ENCODE results near the gene MTCL1. TPM values are rescaled to one million over a fixed set of nuclear protein-coding genes. Genes with fewer than 3 reads are reported as not detected.

The MTCL1 gene
- total RNA-seq, 1 experiment from 2014 or later: 3.8 TPM

GRCh38 chr18:8808001-8808400, 102.6 kb downstream of the MTCL1 start:
- in situ Hi-C loops (cut with HindIII; ENCODE audit: low pct_unique_long_range_greater_than_20kb, low sequenced_read_pairs): no loop called here
- DNase-seq (ENCODE audit: low read depth, low spot score): no peak

GRCh38 chr18:8809514-8809913, 104.2 kb downstream of the MTCL1 start:
- no peak for DNase-seq (ENCODE audit: low read depth, low spot score)
- in situ Hi-C loops (cut with HindIII; ENCODE audit: low pct_unique_long_range_greater_than_20kb, low sequenced_read_pairs): no loop called here

GRCh38 chr18:8810157-8810556, 104.8 kb downstream of the MTCL1 start:
- DNase-seq (ENCODE audit: low read depth, low spot score): no peak
- in situ Hi-C loops (cut with HindIII; ENCODE audit: low pct_unique_long_range_greater_than_20kb, low sequenced_read_pairs): no loop called here

- in situ Hi-C loops (cut with HindIII; ENCODE audit: low pct_unique_long_range_greater_than_20kb, low sequenced_read_pairs): no loop called here
- DNase-seq (ENCODE audit: low read depth, low spot score): no peak
Measured at GRCh38 chr18:8811115-8811514, 105.8 kb downstream of the MTCL1 start.

- DNase-seq (ENCODE audit: low read depth, low spot score): no peak
- in situ Hi-C loops (cut with HindIII; ENCODE audit: low pct_unique_long_range_greater_than_20kb, low sequenced_read_pairs): no loop called here
Measured at GRCh38 chr18:8812631-8813030, 107.3 kb downstream of the MTCL1 start.

GRCh38 chr18:8813611-8814010, 108.3 kb downstream of the MTCL1 start:
- DNase-seq (ENCODE audit: low read depth, low spot score): no peak
- in situ Hi-C loops (cut with HindIII; ENCODE audit: low pct_unique_long_range_greater_than_20kb, low sequenced_read_pairs): no loop called here

- in situ Hi-C loops (cut with HindIII; ENCODE audit: low pct_unique_long_range_greater_than_20kb, low sequenced_read_pairs): no loop called here
Measured at GRCh38 chr18:8814206-8814605, 108.8 kb downstream of the MTCL1 start.

GRCh38 chr18:8816220-8816619, 110.9 kb downstream of the MTCL1 start:
- in situ Hi-C loops (cut with HindIII; ENCODE audit: low pct_unique_long_range_greater_than_20kb, low sequenced_read_pairs): no loop called here
- no peak for DNase-seq (ENCODE audit: low read depth, low spot score)

More at GRCh38 chr18:8814206-8814605, 108.8 kb downstream of the MTCL1 start:
- DNase-seq (ENCODE audit: low read depth, low spot score): no peak

GRCh38 chr18:8816816-8817215, 111.5 kb downstream of the MTCL1 start:
- no peak for DNase-seq (ENCODE audit: low read depth, low spot score)
- in situ Hi-C loops (cut with HindIII; ENCODE audit: low pct_unique_long_range_greater_than_20kb, low sequenced_read_pairs): no loop called here

GRCh38 chr18:8818982-8819381, 113.6 kb downstream of the MTCL1 start:
- no peak for DNase-seq (ENCODE audit: low read depth, low spot score)
- in situ Hi-C loops (cut with HindIII; ENCODE audit: low pct_unique_long_range_greater_than_20kb, low sequenced_read_pairs): no loop called here

- peak; percentile 69 for DNase-seq (ENCODE audit: low read depth, low spot score)
- in situ Hi-C loops (cut with HindIII; ENCODE audit: low pct_unique_long_range_greater_than_20kb, low sequenced_read_pairs): no loop called here
Measured at GRCh38 chr18:8820396-8821082, 115.2 kb downstream of the MTCL1 start.

GRCh38 chr18:8821083-8821465, 115.7 kb downstream of the MTCL1 start:
- in situ Hi-C loops (cut with HindIII; ENCODE audit: low pct_unique_long_range_greater_than_20kb, low sequenced_read_pairs): no loop called here
- peak; percentile 34 for DNase-seq (ENCODE audit: low read depth, low spot score)

GRCh38 chr18:8821531-8821930, 116.2 kb downstream of the MTCL1 start:
- in situ Hi-C loops (cut with HindIII; ENCODE audit: low pct_unique_long_range_greater_than_20kb, low sequenced_read_pairs): no loop called here
- DNase-seq (ENCODE audit: low read depth, low spot score): peak; percentile 54

- in situ Hi-C loops (cut with HindIII; ENCODE audit: low pct_unique_long_range_greater_than_20kb, low sequenced_read_pairs): no loop called here
- no peak for DNase-seq (ENCODE audit: low read depth, low spot score)
Measured at GRCh38 chr18:8822643-8823042, 117.3 kb downstream of the MTCL1 start.

GRCh38 chr18:8823530-8823929, 118.2 kb downstream of the MTCL1 start:
- no peak for DNase-seq (ENCODE audit: low read depth, low spot score)
- in situ Hi-C loops (cut with HindIII; ENCODE audit: low pct_unique_long_range_greater_than_20kb, low sequenced_read_pairs): no loop called here

GRCh38 chr18:8824846-8825245, 119.5 kb downstream of the MTCL1 start:
- DNase-seq (ENCODE audit: low read depth, low spot score): no peak
- in situ Hi-C loops (cut with HindIII; ENCODE audit: low pct_unique_long_range_greater_than_20kb, low sequenced_read_pairs): no loop called here

- in situ Hi-C loops (cut with HindIII; ENCODE audit: low pct_unique_long_range_greater_than_20kb, low sequenced_read_pairs): no loop called here
- no peak for DNase-seq (ENCODE audit: low read depth, low spot score)
Measured at GRCh38 chr18:8825273-8825672, 119.9 kb downstream of the MTCL1 start.

GRCh38 chr18:8825729-8826375, 120.5 kb downstream of the MTCL1 start:
- no peak for DNase-seq (ENCODE audit: low read depth, low spot score)
- in situ Hi-C loops (cut with HindIII; ENCODE audit: low pct_unique_long_range_greater_than_20kb, low sequenced_read_pairs): no loop called here

GRCh38 chr18:8826514-8826913, 121.2 kb downstream of the MTCL1 start:
- no peak for DNase-seq (ENCODE audit: low read depth, low spot score)

More at GRCh38 chr18:8826514-8826913, 121.2 kb downstream of the MTCL1 start:
- in situ Hi-C loops (cut with HindIII; ENCODE audit: low pct_unique_long_range_greater_than_20kb, low sequenced_read_pairs): no loop called here

All from SK-MEL-5 (cell line).